Measurements from ENCODE around the gene KRT33A. TPM values are rescaled to one million over a fixed set of nuclear protein-coding genes. Genes with fewer than 3 reads are reported as not detected.
"Not testable (repeated sequence)": the region's sequence is repeated elsewhere in the genome, so short reads cannot be mapped to it uniquely, and the experiment has no call there.

Gene KRT33A
- not detected for total RNA-seq

- H3K36me3 Mint-ChIP-seq; H3K27me3 Mint-ChIP-seq; DNase-seq; H3K4me3 Mint-ChIP-seq; H3K27ac Mint-ChIP-seq; ATAC-seq (ENCODE audit: low read depth); H3K9me3 Mint-ChIP-seq; H3K4me1 Mint-ChIP-seq; POLR2A ChIA-PET: not testable (repeated sequence)
These were observed at the start of gene KRT33A for GRCh38 chr17:41350381-41350878. KRT33A (minus strand) TSS chr17:41350828; CDS start chr17:41350767, 61 bp downstream.

- H3K27ac Mint-ChIP-seq, result no peak within 1 kb of the TSS
- POLR2A ChIA-PET, result no interaction called here
These were observed 46.5 kb upstream of the KRT33A start, which contains the start of gene KRT31 for GRCh38 chr17:41396996-41397660. KRT31 (minus strand) TSS chr17:41397608; CDS start chr17:41397539, 69 bp downstream.

GRCh38 chr17:41396340-41396739 is 45.7 kb upstream of the KRT33A start:
- no peak overlapping the region for H3K4me3 Mint-ChIP-seq
- H3K27ac Mint-ChIP-seq, result no peak overlapping the region
- no peak for ATAC-seq (ENCODE audit: low read depth)
- no peaks in the 10 kb centered on the region for H3K4me1 Mint-ChIP-seq
- H3K9me3 Mint-ChIP-seq, result no peaks in the 10 kb centered on the region
- no peak for DNase-seq
- H3K27me3 Mint-ChIP-seq, result peaks cover 3% of the 10 kb centered on the region
- H3K36me3 Mint-ChIP-seq, result no peaks in the 10 kb centered on the region
- POLR2A ChIA-PET, result no interaction called here

More at GRCh38 chr17:41396996-41397660, 46.5 kb upstream of the KRT33A start, which contains the start of gene KRT31:
- H3K4me1 Mint-ChIP-seq, result peaks cover 1% of the 10 kb centered on the region
- H3K9me3 Mint-ChIP-seq, result no peaks in the 10 kb centered on the region
- DNase-seq, result no peak
- H3K27me3 Mint-ChIP-seq, result peaks cover 3% of the 10 kb centered on the region
- H3K36me3 Mint-ChIP-seq, result no peaks in the 10 kb centered on the region
- no peak within 1 kb of the TSS for H3K4me3 Mint-ChIP-seq
- ATAC-seq (ENCODE audit: low read depth), result no peak

- ATAC-seq (ENCODE audit: low read depth) (no peak), DNase-seq (no peak)
- POLR2A ChIA-PET, result no interaction called here
- Mint-ChIP-seq H3K4me1 (no peaks in the 10 kb centered on the region), H3K4me3 (no peak overlapping the region), H3K27ac (no peak overlapping the region), H3K9me3 (no peaks in the 10 kb centered on the region), H3K36me3 (no peaks in the 10 kb centered on the region), H3K27me3 (peaks cover 3% of the 10 kb centered on the region)
These were observed 45.0 kb upstream of the KRT33A start for GRCh38 chr17:41395611-41396010.

GRCh38 chr17:41395044-41395443 is 44.4 kb upstream of the KRT33A start:
- ATAC-seq (ENCODE audit: low read depth); H3K36me3 Mint-ChIP-seq; H3K9me3 Mint-ChIP-seq; POLR2A ChIA-PET; H3K4me3 Mint-ChIP-seq; H3K4me1 Mint-ChIP-seq; H3K27me3 Mint-ChIP-seq; DNase-seq; H3K27ac Mint-ChIP-seq: not testable (repeated sequence)

- Mint-ChIP-seq H3K27me3 (peaks cover 3% of the 10 kb centered on the region), H3K27ac (no peak overlapping the region), H3K4me3 (no peak overlapping the region), H3K36me3 (no peaks in the 10 kb centered on the region), H3K9me3 (no peaks in the 10 kb centered on the region), H3K4me1 (no peaks in the 10 kb centered on the region)
- POLR2A ChIA-PET, result no interaction called here
- ATAC-seq (ENCODE audit: low read depth) (no peak), DNase-seq (no peak)
These were observed 43.8 kb upstream of the KRT33A start for GRCh38 chr17:41394254-41394996.

GRCh38 chr17:41393826-41394225 is 43.2 kb upstream of the KRT33A start:
- Mint-ChIP-seq H3K4me3 (no peak overlapping the region), H3K4me1 (no peaks in the 10 kb centered on the region), H3K27me3 (peaks cover 3% of the 10 kb centered on the region), H3K27ac (no peak overlapping the region), H3K36me3 (no peaks in the 10 kb centered on the region), H3K9me3 (no peaks in the 10 kb centered on the region)
- no peak for ATAC-seq (ENCODE audit: low read depth)
- POLR2A ChIA-PET, result no interaction called here
- DNase-seq, result no peak

- ATAC-seq (ENCODE audit: low read depth) (no peak), DNase-seq (no peak)
- Mint-ChIP-seq H3K27me3 (peaks cover 3% of the 10 kb centered on the region), H3K9me3 (no peaks in the 10 kb centered on the region), H3K4me3 (no peak overlapping the region), H3K27ac (no peak overlapping the region), H3K36me3 (no peaks in the 10 kb centered on the region), H3K4me1 (no peaks in the 10 kb centered on the region)
- POLR2A ChIA-PET, result no interaction called here
These were observed 42.7 kb upstream of the KRT33A start for GRCh38 chr17:41393294-41393693.

- Mint-ChIP-seq H3K36me3 (no peaks in the 10 kb centered on the region), H3K4me1 (no peaks in the 10 kb centered on the region), H3K27ac (no peak overlapping the region), H3K4me3 (no peak overlapping the region), H3K27me3 (peaks cover 3% of the 10 kb centered on the region), H3K9me3 (peaks cover 2% of the 10 kb centered on the region)
- DNase-seq, result no peak
- POLR2A ChIA-PET, result no interaction called here
- ATAC-seq (ENCODE audit: low read depth), result no peak
These were observed 41.6 kb upstream of the KRT33A start for GRCh38 chr17:41392278-41392677.

GRCh38 chr17:41391535-41391934 is 40.9 kb upstream of the KRT33A start:
- POLR2A ChIA-PET, result no interaction called here
- peaks cover 3% of the 10 kb centered on the region for H3K27me3 Mint-ChIP-seq
- no peak overlapping the region for H3K4me3 Mint-ChIP-seq
- H3K4me1 Mint-ChIP-seq, result no peaks in the 10 kb centered on the region
- DNase-seq (no peak), ATAC-seq (ENCODE audit: low read depth) (no peak)
- peaks cover 4% of the 10 kb centered on the region for H3K9me3 Mint-ChIP-seq
- H3K36me3 Mint-ChIP-seq, result no peaks in the 10 kb centered on the region
- no peak overlapping the region for H3K27ac Mint-ChIP-seq

- Mint-ChIP-seq H3K27ac (no peak overlapping the region), H3K27me3 (peaks cover 3% of the 10 kb centered on the region), H3K4me3 (no peak overlapping the region), H3K36me3 (no peaks in the 10 kb centered on the region), H3K9me3 (peaks cover 6% of the 10 kb centered on the region), H3K4me1 (no peaks in the 10 kb centered on the region)
- ATAC-seq (ENCODE audit: low read depth) (no peak), DNase-seq (no peak)
- POLR2A ChIA-PET, result no interaction called here
These were observed 39.8 kb upstream of the KRT33A start for GRCh38 chr17:41390411-41390938.

GRCh38 chr17:41387670-41388069 is 37.0 kb upstream of the KRT33A start:
- Mint-ChIP-seq H3K4me1 (no peaks in the 10 kb centered on the region), H3K9me3 (peaks cover 6% of the 10 kb centered on the region), H3K4me3 (no peak overlapping the region), H3K36me3 (no peaks in the 10 kb centered on the region), H3K27ac (no peak overlapping the region), H3K27me3 (peaks cover 9% of the 10 kb centered on the region)
- POLR2A ChIA-PET, result no interaction called here
- ATAC-seq (ENCODE audit: low read depth) (no peak), DNase-seq (no peak)

- Mint-ChIP-seq H3K4me1 (no peaks in the 10 kb centered on the region), H3K9me3 (peaks cover 6% of the 10 kb centered on the region), H3K36me3 (no peaks in the 10 kb centered on the region), H3K27ac (no peak overlapping the region), H3K27me3 (peaks cover 6% of the 10 kb centered on the region), H3K4me3 (no peak overlapping the region)
- DNase-seq, result no peak
- ATAC-seq (ENCODE audit: low read depth), result no peak
- POLR2A ChIA-PET, result no interaction called here
These were observed 35.6 kb upstream of the KRT33A start for GRCh38 chr17:41386227-41386626.

GRCh38 chr17:41383690-41384089 is 33.1 kb upstream of the KRT33A start:
- no peaks in the 10 kb centered on the region for H3K4me1 Mint-ChIP-seq
- no peak for ATAC-seq (ENCODE audit: low read depth)
- no peak for DNase-seq
- no peak overlapping the region for H3K4me3 Mint-ChIP-seq
- no peak overlapping the region for H3K27ac Mint-ChIP-seq
- H3K36me3 Mint-ChIP-seq, result no peaks in the 10 kb centered on the region
- POLR2A ChIA-PET, result no interaction called here
- H3K9me3 Mint-ChIP-seq, result peaks cover 6% of the 10 kb centered on the region
- H3K27me3 Mint-ChIP-seq, result peaks cover 6% of the 10 kb centered on the region

All from activated naive CD8-positive, alpha-beta T cell treated with anti-CD3 and anti-CD28 coated beads, Interleukin-2, amount 10 ng/mL, durations not matched to agents 7 days and 5 days (primary cell).